A204.1 (cell line): ENCODE data around the gene ERCC1.

Experiments used
- FAIRE-seq: peaks from 2 replicates; lab custom pipeline; 2012; peaks lifted over from hg19 to GRCh38; lab: Jason Lieb, UNC

The ERCC1 gene

DNA sequence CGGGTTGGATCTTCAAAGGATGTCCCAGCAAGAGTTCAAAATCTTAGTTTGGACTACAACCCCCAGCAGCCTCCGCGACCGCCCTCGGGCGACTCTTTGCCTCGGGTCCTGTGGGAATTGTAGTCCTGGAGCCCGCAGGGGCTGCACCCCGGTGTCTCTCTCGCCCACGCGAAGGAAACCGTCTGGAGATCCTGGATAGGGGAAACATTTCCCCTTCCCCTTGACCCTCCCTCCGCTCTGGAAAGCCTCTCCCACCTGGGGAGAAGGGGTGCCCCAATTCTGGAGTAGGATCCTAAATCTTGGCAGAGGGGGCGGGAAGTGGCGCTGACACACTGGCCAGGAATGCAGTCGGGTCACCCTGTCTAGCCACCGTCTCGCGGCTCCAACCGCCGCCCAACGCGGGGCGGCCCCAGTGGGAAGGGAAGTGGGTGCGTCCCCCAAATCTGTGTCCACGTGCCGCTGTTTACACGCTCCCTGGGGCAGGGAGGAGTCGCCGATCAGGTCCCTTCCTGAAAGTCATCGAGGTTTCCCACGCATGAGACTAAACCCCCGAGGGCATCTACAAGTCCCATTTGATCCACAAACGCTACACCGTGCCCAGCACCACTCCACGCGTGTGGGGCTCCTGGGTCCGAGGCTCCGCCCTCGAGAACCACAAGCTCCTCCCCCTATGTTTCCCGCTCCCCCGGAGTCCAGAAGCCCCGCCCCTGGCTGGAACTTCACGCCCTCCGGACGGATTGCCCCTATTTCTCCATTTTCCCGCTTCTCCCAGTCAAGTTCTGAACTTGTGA, 18.1 kb downstream of the ERCC1 start:
- no peak for FAIRE-seq

DNA sequence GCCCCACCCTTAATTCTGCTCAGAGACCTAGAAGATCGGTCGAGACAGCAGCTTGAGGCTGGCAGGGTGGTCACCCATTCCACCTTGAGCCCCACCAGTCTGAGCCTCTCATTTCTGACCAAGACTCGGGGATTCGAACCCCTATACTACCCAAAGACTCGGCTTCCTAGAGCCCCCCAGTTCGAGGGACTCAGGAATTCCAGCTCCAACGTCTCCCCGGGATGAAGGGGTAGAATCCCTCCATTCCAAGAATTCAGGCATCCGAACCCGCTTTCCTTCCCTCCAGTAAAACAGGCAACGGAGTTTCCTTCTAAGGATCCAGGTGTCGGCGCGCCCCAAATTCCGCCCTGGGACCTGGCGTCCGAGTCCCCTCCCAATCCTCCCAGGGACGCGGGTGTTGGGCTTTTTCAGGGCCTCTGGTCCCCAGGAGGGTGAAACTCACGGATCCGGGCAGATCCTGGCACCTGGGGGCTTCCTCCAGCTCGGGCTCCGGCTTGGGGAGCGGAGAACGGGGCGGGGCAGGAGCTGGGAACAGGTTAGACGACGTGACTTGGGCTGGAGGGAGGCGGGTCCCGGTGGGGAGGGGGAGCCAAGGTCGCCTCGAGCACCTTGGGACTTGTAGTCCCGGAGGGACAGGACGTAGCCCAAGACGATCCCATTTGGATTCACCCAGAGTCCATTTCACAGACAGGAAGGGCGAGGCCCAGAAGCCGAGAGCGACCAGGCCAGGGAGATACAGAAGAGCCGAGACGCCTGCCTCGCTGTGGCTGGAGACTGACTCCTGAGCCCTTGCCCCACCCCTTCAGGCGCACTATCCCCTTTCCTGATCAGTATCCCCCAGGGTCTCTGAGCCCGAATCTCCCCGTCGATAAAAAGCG, 18.9 kb downstream of the ERCC1 start, which contains the start of gene PPP1R13L:
Gene PPP1R13L, minus strand, starts transcription at position 513 of the 878 bp plus-strand sequence. CDS start 6,751 bp downstream, outside the sequence.
- no peak for FAIRE-seq

DNA sequence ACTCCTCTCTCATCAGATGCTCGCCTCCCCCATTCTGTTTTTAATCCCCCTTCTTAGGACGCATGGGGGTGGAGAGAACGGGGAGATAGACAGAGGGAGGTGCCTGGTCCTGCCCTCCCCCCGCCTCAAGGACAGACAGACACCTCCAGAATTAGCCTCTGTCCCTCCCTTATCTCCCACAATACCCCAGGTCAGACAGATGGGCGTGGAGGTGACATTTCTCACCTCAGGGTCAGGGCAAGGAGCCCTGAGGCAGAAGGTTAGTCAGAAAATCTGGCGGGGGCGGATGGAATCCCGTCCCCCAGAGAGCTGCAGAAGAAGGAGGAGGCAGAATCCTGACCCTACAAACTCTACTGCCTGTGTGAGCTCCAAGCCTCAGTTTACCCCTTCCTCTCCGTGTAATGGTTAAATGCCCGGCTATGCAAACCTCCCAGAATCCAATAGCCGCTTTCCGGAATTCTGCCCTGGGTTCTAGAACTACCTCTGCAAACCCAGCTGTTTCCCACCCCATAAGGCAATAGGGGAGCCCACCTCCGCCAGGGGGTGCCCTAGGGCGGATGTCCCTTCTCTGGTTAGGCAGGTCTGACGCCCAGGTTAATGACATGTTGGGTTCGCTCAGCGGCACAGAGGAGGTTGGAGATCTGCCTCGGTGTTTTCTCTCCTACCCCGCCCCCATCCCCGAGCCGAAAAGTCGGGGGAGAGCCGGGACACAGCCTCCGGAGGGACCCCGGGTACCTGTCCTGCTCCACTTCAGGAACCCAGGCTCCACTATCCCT, 19.7 kb downstream of the ERCC1 start:
- no peak for FAIRE-seq

DNA sequence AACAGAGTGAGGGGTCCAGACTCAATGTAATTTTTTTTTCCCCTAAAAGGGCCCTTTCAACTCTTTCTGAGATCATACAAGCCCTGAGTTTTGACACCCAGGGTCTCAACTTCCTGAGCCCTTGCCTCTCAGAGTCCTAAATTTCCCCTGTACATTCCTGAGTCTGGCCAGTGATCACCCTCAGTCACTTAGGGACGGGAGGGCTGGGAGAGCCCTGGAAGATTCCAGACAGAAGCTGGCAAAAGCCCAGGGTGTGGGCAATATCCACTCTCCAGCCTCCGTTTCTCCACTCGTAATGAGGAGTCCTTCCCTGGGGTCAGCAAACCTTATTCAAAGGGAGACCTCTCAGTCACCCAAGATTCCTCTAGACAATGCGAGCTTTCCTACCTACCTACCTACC, 20.4 kb downstream of the ERCC1 start:
- FAIRE-seq: no peak

DNA sequence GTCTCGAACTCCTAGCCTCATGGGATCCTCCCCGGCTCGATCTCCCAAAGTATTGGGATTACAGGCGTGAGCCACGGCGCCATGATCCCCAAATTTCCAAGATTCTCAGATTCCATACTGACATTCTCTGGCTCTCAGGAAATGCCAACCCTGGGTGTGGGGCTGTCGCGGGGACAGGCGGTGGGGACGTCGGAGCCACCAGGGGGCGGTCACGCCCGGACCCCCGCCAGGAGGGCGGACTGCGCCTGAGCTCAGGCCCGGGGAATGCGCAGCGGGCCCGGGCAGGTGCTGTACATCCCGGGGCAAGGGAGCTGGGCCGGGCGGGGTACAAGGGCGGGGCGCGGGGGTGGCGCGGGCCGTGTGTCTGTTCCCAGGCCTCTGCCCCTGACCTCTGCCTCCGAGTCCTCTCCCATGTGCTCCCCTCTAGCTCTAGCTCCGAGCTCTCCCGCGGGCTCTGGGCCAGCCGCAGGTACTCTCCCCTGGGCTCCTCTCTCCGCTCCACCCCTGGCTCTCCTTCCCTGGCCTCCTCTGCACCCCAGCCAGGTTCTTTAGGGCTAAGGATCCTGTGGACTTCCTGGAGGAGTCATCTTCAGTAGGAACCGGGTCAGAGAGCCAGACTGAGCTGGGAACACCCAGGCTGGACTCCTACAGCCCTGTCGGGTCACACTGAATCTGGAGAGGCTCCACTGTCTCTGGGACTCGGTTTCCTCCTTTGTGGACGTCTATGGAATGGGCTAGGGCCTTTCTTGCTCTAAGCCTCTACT, 21.2 kb downstream of the ERCC1 start:
- FAIRE-seq: no peak

DNA sequence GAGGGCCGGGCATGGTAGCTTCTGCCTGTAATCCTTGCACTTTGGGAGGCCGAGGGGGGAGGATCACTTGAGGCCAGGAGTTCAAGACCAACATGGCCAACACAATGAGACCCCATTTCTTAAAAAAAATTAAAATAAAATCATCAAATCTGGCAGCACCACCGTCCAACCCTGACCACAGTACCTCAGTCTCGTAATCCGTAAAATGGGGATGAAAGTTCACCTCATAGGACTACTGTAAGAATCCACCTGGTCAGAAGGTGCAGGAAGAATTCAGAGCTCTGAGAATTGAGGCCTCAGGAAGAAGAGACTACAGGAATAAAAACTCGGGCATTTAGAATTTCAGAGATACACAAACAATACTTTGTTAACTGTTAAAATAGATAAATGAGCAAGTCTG, 21.9 kb downstream of the ERCC1 start:
- no peak for FAIRE-seq

DNA sequence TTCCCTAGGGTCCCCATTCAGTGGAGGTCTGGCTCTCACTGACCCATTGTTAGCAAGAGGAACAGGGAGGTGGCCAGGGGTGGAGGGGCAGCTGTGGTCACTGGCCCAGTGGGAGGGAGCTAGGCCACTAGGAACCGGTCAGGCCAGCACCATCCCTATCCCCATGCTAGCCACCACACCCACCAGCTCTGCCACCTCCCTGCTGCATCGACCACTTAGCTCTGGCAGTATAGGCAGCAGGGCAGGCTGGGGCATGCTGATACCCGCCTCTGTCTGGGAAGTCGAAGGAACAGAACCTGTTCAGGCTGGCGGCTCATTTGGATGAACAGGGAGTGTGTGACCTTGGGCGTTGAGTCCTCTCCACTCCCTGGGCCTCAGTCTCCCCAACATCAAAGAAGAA, 23.5 kb downstream of the ERCC1 start:
- no peak for FAIRE-seq

DNA sequence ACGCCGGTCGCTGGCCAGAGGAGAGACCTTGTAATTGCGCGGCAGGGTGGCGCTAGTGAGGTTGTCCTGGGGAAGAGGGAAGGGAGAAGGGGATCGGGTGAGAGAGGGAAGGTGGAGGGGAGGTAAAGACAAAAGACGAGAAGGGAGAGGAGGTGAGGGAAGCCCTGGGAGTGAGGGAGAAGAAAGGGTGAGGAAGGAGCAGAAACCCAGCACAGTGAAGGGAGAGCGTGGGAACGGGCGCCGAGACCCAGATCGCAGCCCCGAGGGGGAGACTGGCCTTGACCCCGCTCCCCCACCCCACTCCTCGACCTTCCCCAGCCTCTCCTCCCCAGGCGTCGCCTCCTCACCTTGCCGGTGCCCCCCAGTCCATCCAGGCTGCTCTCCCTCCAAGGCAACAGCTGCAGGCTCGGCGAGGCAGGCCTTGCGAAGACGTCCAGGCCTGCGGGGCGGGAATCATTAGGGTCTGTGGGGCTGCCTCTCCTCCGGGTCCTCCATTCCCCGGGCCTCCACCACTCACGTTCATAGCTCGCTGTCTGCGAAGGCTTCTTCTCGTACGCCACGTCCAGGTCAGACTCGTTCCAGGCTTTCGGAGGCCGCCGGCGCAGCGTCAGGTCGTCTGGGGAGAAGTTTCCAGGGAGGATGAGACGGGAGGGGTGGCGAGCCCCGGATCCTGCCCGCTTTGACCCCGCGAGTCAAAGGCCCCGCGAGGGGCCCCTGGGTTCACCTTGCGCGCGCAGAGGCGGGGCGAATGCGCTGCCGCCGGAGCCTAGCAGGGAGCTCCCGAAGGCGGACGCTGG, 27.7 kb downstream of the ERCC1 start:
- no peak for FAIRE-seq

DNA sequence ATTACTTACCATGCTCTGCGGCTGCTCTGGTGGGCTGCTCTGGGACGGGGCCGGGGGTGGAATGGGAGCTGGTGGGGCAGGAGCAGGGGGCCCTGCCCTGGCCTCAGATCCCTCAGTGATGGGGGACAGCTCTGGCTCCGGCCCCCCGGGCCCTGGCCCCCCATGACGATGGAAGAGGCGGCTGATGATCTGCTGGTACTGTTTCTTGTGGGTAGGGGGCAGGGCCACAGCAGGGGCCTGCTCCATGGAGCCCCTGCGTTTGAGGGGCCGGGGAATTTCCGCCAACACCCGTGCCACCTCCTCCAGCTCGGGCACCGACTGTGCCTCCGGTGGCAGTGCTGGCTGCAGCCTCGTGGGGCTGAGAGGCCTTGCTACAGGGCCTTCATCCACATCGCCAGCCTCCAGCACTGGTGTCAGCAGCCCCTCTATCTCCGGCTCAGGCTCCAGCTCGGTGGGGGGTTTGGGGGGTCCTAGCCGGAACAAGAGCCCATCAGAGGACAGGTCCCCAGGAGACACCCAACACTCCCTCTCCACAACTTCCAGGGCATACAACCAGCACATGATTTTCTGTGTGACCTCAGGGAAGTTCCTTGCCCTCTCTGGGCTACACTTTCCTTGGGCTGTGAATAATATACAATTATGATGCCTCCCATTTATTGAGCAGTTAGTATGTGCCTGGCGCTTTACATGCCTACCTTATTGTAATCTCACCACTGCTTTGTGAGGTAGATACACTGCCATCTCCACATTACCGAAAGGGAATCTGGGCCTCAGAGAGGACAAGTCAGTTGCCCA, 31.6 kb downstream of the ERCC1 start:
- no peak for FAIRE-seq

DNA sequence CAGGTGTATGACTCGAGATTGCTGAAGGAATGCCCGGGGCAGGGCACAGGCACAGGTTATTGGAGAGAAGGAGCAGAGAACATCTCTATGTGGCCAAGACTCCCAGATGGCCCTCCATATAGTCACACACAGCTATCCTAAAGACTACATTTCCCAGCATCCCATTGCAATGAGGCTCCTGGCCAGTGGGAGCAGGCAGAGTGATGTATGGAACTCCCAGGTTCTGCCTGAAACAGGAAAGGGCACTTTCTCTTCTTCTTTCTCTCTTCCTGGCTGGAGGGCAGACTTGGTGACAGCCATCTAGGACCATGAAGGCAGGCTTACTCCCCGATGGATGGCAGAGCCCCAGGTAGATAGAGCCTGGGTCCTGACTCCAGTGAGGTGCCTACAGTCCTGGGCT, 32.4 kb downstream of the ERCC1 start:
- FAIRE-seq: no peak

DNA sequence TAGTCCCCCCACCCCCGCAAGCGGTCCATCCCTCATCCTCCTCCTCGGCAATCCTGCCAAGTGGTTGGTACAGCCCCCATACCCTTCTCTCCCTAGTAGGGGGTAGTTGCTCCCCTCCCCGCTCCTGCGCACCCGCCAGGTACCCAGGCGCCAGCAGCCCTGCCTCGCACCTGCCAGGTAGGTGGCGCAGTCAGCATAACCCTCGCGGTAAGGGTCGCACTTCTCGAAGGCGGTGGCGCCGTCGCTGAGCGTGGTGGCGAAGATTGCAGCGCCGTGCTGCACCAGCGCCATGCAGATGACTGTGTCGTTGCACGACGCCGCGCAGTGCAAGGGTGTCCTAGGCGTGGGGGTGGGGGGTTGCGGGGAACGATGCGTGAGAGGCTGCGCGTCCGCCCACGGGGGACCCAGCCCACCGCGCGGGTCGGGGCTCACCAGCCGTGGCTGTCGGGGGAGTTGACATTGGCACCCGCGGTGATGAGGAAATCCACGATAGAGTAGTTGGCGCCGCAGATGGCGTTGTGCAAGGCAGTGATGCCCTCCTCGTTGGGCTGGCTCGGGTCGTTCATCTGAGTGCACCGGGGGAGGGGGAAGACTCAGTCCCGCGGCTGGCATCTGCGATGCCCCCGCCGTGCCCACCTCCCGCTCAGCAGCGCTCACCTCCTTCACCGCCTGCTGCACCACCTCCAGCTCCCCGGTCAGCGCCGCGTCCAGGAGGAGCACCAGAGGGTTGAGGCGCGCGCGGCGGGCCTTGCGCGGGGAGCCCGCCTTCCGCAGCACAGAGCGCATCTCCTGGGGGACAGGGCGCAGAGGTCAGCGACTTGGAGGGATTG, 38.1 kb downstream of the ERCC1 start:
- FAIRE-seq: no peak

DNA sequence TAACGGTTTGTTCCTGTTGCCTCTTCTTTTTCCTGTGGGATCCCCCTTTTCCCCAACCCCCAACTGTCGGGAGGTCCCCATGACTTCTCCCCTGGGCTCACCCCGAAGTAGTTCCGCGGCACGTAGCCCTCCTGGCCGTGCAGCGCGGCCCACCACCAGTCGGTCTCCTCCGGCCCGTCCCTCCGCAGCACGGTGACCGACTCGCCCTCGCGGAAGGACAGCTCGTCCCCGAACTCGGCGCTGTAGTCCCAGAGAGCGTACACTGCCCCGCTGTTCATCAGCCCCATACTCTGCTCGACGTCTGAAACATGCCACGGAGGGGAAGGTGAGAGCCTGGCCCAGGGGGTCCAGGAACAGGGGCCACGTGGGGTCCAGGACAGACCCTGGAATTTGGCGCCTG, 41.3 kb downstream of the ERCC1 start:
- FAIRE-seq: no peak

DNA sequence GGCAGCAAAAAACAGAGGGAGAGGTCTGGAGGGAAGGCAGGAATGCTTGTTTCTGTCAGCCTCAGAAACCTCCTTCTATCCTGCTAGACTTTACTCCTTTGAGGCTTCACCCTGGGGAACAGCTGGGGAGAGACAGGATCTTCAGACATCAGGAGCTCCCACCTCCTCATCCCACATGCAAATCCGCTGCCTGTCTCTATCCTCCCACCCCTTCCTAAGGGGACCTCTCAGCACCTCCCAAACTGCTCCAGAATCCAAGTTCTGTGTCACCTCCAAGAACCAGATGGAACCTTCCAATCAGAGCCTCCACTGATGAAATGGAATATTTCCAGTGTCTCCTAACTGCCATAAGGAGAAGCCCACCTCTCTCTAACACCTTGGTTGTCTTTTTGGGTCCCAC, 43.6 kb downstream of the ERCC1 start:
- FAIRE-seq: no peak

DNA sequence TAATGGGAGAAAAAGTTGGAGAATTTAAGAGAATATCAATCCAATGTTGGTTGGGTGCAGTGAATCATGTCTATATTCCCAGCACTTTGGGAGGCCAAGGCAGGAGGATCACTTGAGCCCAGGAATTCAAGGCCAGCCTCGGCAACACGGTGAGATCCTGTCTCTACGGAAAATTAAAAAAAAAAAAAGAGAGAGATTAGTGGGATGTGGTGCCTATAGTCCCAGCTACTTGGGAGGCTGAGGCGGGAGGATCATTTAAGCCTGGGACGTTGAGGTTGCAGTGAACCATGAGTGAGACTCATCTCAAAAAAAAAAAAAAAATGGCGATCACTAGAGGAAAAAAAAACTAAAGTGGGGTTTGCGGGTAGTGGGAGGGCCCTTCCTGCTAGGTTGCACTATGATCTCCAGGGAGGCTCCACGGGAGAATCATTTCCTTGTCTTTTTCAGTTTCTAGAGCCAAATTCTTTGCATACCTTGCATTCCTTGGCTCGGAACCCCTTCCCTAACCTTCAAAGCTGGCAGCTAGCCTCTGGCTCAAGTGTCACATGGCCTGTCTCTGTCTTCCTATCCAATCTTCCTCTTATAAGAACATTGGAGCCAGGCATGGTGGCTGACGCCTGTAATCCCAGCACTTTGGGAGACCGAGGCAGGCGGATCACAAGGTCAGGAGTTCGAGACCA, 47.5 kb downstream of the ERCC1 start:
- FAIRE-seq: peak; percentile 78

DNA sequence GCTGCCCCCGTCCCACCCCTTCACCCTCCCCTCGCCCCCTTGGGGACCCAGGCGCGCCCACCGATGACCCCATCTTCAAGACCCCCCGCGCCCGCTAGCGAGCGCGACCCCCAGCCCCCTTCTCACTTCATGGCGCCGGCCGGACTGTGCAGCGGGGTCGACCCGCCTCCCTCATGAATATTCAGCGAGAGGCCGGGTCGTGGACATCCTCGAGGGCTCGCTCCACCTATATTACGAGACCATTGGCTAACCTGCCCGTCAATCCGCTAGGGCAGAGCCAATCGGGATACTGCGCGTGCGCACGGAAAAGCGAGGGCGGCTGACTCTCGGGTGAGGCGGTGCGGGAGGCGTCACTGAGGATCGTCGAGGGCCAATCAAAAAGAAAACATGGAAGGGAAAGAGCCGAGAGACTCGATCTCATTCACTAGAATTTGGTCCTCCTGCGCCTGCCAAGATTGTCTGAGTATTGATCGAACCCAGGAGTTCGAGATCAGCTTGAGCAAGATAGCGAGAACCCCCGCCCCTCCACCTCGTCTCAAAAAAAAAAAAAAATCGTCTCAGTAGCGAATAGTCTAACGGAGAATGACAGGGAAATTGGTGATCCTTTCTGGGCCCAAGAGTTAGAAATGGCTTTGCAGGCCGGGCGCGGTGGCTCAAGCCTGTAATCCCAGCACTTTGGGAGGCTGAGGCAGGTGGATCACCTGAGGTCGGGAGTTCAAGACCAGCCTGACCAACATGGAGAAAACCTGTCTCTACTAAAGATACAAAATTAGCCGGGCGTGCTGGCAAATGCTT, 53.1 kb downstream of the ERCC1 start, which contains the start of gene ERCC2:
Gene ERCC2, minus strand, starts transcription at position 164 of the 795 bp plus-strand sequence. Its CDS starts 33 bp downstream, at position 131.
- peak; percentile 82 for FAIRE-seq

DNA sequence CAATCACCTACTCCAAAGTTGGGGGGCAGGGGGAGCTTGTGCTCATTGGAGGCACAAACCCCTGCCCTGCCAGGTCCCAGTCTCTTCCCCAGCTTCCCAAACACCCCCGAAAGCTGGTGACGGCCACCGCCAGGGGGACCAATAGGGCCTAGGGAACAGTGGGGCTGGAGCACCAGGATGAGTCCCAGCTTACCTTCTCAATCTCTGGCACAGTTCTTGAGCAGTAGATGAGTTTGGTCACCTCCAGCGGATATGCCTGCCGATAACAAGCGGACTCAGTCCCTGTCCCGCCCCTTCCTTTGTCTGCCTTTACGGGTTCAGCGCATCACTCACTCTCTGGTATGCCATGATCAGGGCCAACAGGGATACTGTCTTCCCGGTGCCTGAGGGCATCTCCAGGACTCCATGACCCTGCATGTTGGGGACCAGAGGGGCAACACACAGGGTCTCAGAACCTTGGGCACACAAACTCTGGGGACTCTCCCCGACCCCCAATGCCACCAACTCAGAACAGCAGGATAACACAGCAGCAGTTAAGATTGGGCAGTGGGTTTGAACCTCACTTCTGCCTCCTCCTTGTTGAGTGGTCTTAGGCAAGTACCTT, 54.9 kb downstream of the ERCC1 start:
- FAIRE-seq: no peak

DNA sequence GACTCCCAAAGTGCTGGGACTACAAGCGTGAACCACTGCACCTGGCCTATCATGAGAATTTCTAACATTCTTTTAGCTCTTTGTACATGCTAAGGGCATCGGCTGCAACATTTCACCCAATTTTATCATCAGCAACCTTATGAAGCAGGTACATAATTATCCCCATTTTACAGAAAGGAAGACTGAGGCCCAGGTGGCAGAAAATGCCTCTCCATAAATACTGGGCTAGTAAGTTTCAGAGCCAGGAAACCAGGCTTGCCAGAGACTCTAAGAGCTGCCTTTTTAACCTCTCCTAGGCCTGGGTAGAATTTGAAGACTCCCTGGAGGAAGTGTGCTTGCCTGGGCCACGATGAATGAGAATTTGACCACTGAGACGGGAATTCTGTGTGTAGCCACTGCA, 55.6 kb downstream of the ERCC1 start:
- no peak for FAIRE-seq
